GM18861 (cell line): Measurements from ENCODE around the gene TENT4A.

Experiments used
- ATAC-seq: cut with Tn5 transposase; IDR thresholded peaks from one replicate; pipeline ENCODE4 v1.9.1; 2021; ENCODE audit not compliant: unreplicated experiment

Gene TENT4A

DNA sequence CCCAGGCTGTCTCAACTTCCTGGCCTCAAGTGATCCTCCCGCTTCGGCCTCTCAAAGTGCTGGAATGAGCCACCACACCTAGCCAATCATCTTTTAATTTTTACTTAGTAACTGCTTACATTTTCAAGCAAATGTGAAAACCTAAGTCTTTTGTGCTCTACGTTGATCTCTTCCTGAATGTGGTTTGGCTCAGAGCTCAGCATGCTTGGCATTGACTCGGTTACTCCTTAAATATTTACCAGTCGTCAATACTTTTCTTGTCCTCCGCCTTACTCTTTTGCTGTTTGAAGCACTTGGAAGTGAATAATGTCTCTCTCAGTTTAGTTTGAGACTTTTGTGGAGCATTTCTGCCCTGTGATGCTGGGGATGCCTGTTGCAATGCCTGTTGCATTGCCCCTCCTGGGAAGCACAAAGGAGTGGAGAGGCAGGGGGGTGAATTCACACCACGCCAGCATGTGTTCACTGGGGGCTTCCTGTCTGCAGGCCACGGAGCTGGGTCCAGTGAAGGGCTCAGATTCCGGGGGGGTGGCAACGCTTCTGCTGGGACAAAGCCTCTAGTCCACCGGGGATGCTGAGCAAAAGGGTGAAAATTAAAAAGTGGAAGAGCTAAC lies 13.1 kb upstream of the TENT4A start:
- ATAC-seq = no peak

DNA sequence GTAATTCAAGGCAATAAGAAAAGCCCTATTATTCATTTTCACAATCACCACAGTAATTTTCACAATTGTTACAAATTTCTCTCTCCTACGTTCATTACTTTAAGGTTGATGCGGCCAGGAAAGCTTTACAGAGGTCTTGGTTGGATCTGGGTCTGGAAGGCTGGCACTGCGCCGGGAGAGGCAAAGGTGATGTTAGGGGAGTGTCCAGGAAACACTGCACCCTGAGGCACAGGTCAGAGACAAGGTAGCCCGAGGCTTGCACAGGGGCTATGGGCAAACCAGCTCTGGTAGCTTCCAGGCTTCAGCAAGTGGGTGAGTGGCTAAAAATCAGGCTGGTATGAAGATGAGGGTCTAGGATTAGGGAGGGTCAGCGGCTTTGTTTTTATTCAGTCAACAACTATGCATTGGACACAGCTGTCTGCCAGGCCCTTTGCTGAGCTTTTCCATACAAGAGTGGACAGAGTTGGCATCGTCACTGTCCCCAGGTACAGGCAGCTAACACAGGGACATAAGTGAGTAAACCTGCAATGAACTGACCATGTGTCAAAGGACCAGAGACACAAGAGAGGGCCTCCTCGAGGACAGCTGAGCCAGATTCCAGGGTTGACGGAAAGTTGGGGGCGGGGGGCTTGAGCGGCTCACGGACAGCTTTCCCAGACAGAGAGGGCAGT lies 12.4 kb upstream of the TENT4A start:
- ATAC-seq = no peak

DNA sequence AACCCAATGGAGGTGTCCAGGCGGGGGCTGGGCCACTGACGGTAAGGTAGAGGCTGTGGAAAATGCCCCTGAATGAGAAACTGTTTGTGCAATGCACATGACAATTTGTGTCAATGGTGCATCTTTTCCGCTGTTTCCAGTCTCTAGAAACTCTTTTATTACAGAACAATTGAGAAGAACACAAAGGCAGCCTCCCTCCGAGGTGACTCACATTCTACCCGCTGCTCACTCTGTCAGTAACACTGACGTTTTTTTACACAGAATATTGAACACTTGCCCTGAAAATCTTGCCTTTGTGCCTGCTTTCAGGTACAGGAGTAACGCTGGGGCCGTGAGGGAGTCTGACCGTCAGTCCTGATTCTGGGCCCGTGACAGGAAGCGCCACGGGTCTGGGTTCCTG lies 11.7 kb upstream of the TENT4A start:
- no peak for ATAC-seq

DNA sequence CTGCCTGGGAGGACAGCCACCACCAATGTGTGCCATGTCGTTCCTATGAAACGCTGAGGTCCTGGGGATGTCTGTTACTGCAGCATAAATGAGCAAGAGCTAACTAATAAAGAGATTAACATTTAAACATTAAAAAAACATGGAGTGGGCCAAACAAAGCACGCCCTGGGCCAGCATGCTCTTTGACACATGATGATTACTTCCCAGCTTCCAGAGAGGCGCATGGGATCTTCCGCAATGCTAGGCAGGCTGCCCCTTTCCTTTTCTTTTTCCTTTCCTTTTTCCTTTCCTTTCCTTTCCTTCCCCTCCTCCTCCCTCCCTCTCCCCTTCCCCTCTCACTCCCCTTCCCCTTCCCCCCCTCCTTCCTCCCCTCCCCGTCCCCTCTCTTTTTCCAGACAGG lies 10.6 kb upstream of the TENT4A start:
- ATAC-seq = no peak

DNA sequence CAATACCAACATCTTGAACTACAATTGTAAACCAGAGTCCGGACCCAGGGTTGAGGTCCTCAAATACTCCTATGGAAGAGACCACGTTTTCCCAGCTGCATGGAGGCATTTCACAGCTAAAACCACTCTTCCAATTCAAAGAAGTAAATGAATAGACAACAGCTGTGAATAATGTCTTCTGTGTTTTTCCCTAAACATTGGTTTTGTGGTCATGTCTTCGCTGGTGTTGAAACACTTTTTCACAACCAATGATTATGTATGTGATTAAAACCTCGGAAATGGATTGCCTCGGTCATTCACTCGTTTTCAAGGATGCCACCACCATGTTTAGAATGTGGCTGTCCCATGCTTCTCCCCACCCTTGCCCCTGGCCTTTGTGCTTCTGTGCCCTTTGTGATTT lies 9.4 kb upstream of the TENT4A start:
- ATAC-seq = no peak

DNA sequence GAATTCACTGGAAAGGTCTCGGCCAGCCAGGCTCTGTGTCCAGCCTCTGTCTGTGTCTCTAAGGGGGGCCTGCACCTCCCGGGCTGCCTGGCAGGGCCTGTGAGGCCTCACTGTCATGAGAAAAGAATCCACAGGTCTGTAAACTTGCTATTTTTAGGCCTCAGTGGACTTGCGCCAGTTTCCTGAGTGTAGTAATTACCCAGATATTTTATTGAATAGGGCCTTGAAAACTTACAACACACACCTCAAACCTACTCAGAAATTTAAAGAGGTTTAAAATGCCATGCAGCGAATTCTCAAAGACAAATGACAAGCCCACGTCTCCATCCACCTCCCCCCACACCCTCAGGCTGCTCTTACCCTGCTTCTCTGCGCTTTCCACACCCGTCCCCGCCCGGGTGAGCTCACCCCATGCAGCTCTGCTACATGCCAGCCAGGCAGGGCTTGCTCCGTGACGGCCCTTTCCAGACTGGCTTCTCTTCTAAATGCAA lies 8.8 kb upstream of the TENT4A start:
- no peak for ATAC-seq

DNA sequence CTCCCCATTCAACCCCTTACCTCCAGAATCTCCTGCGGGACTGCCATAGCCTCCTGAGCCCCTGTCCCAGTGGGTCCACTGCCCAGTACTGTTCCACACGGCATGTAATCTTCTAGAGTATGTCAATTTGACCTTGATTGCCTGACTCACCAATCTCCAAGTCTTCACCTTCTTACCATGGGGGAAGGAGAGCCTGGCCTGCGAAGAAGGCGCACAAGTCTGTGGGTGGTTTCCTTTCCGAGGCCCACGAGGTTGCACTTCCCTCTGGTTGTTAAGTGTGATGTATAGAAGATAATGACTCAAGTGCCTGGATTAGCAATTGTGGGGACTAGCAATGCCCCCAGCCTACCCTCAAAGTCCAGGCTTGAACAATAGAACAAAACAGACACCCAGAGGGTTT lies 8.1 kb upstream of the TENT4A start:
- ATAC-seq = peak; percentile 59

DNA sequence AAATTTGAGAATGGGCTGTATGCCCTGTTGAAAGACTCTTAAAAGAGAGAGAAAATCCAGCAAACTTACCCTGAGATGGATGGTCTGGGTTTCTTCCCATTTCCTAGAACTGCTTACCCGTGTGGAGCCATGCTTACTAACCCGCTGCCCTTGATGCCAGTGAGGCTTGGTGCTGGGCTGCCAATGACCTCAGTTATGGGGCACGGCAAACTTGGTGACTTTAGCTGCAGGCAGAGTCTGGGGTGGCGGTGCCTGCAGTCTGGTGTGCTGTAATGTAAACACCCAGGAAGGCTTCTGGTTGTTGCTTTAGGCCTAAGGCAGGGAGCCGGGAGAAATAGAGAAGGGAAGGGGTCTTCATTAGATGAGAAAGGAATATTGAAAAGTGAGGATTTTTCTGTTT lies 7.3 kb upstream of the TENT4A start:
- no peak for ATAC-seq

DNA sequence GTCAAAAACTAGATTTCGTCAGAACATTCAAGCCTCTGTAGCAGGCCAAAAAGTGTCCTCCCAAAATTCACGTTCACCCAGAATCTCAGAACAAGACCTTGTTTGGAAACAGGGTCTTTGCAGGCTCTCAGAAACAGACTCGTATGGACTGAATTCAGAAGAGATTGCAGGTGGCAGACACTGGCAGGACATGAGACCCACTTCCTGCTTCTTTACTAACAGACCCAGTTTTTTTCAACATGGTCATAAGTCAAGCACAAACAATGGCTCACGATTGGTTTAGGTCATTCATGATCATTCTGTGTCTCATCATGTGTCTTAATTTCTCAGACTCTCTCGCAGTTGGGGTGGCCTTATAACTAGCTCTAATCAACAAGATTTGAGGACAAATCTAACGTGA lies 5.4 kb upstream of the TENT4A start:
- ATAC-seq = no peak

DNA sequence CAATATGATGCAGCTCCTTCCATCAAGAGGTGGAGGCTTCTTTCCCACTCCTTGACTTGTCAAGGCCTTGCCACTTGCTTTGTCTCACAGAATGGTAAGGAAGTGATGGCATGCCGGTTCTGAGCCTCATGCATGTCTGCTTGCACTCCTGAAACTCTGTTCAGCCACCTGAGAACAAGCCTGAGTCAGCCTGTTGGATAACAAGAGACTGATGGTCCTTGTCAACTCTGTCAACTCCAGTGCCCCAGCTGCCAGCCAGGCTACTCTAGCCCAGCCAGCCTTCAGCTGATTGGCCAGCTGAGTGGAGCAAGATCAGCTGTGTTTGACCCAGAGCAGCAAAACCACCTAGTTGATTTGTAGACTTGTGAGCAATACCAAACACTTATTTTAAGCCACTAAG lies 4.4 kb upstream of the TENT4A start:
- ATAC-seq = no peak

DNA sequence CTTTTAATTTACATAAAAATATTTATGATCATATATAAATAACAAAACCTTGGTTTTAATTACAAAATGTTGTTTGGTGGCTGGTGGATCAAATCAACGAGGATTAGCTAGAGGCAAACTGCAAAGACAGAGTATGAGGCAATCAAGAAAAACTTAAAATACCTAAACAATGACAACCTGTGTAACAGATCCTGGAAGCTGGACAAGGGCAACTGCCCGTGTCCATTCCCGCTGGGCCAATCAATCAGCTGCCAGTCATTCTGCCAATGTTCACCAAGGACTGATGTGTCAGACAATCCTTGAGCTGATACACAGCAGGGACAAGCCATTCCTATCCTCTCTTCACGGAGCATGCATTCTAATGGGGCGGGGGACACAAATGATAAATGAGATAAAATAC lies 3.2 kb upstream of the TENT4A start:
- ATAC-seq = no peak

DNA sequence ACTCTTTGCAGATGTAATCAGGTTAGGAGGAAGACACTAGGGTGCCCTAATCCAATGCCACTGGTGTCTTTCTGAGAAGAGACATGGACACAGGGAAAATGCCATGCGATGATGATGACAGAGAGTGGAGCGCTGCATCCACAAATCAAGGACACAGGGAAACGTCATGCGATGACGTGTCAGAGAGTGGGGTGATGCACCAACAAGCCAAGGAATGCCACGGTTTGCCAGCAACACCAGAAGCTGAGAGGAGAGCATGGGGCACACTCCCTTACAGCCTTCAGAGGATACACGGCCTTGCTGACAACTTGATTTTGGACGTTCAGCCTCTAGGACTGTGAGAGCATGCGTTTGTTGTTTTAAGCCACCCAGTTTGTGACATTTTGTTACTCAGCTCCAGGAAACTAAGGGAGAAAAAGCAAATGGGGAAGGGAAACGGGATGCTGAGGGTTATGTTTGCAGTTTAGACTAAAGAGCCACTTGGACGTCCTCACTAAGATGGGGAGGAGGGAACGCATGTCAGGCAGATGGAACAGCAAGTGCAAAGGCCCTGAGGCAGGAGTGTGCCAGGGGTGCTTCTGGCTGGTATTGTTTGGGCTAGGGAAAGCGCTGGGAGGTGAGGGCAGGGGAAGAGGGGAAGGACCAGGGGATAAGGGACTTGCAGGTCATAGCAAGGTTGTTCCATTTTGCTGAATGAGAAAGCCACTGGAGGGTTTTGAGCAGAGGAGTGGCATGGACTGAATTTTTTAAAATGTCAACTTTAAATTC lies 2.5 kb upstream of the TENT4A start:
- ATAC-seq = no peak

DNA sequence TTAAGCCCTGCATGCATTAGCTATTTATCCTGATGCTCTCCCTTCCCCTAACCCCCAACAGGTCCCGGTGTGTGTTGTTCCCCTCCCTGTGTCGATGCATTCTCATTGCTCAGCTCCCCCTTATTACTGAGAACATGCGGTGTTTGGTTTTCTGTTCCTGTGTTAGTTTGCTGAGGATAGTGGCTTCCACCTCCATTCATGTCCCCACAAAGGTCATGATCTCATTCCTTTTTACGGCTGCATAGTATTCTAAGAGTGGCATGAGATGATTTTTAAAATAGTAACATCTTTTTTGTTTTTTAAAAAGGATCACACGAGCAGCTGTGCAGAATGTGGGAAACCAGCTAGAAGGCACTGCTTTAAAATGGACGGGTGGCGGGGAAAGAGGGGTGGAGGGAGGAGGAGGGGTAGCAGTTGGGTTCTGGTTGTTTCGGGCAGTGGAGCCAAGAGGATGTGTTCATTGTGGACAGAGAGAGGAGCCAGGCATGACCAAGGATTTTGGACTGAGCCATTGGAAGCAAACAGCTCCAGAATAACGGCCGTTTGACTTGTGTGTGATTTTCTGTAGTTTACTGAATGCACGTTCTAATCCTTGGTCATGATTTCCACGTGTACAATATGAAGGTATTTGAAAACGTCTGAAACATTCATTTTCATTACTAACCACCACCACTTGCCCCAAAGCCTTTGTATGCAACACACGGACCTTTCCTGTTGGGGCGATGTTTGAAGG lies 1.7 kb upstream of the TENT4A start:
- ATAC-seq = no peak

DNA sequence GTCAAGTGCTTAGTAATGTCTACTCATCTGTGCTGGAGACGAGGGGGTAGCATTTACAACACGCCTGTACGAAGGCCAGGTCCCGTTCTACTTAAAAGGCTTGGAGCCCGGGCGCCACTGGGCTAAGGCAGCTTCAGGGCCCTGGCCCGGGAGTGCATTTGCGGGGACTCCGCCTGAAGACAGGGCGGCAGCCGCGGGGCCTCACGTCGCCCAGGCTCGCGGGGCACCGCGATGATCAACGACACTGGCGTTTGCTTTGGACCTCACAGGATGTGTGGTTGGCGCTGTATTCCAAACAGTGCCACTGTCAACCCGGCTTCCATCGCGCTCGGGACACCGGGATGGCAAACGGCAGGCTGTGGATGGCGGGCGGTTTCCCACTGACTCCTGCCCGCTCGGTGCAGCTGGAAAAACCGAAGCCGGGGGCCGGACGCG lies 1.1 kb upstream of the TENT4A start:
- no peak for ATAC-seq

DNA sequence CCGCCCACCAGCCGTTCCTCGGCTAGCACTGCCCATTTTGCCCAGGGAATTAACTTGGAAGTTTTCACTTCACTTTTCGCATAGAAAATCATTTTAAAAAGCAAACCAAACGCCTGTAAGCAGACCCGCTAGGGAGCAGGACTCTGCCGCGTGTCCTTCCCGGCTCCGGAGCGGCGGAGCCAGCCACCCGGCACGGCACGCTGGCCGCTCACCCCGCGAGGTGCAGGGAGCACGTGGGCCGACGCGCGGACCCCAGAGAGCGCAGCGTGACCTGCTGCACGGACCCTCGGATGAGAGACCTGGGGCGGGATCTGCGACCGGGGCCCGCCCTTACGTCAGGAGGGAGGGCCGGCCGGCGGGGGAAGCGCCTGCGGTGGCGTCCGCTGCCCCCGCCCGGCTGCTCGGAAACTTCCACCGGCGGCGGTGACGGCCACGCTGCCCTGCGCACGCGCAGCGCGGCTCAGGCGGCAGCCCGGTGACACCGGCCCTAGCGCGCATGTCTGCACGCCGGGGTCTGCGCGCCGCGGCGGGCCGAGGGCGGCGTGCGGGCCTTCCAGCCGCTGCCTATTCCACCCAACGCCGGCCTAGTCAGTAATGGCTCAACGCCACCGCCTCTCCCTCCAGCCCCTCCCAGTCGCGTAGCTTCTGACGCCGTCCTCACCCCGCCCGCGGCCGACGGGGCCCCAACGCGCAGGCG lies 507 bp upstream of the TENT4A start:
- ATAC-seq = peak; percentile 46

DNA sequence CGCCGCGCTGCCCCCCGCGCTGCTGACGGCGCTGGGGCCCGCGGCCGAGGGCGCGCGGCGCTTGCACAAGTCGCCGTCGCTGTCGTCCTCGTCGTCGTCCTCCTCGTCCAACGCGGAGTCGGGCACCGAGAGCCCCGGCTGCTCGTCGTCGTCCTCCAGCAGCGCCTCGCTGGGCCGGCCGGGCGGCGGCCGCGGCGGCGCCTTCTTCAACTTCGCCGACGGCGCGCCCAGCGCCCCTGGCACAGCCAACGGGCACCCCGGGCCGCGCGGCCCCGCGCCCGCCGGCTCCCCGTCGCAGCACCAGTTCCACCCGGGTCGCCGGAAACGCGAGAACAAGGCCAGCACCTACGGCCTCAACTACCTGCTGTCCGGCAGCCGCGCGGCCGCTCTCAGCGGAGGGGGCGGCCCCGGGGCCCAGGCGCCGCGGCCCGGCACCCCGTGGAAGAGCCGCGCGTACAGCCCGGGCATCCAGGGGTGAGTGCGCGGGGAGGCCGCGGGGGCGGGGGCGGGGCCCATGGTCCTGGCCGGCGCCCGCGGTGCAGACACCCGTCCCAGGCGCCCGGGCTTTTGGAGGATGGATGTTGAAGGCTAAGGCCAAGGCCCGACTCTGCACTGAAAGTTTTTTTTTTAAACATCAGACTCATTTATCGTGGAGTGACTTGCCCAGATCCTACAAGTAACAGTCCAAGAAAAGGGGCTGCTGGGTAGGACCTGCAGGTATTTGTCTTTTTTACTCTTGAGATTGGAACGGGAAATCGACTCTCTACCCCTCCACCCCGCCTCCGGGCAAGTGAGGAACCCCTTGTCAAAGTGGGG lies 1.2 kb downstream of the TENT4A start:
- no peak for ATAC-seq

DNA sequence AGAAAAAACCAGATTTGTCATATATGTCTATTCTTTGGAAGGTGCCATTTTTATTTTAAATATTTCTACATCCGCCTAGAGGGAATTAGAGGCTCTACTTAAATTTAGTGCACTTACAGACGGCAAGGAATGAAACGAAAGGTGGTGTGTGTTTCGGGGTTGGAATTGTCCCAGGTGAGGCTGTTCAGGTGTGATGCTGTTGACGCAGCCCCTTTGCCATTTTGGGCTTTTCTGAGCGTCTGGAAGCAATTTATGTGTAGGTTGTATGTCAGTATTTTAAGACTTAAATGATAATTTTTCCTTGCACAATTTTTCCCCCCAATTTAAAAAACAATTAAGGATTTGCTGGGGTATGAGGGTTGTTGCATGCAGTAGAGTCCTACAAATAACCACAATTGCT lies 2.0 kb downstream of the TENT4A start:
- ATAC-seq = no peak

DNA sequence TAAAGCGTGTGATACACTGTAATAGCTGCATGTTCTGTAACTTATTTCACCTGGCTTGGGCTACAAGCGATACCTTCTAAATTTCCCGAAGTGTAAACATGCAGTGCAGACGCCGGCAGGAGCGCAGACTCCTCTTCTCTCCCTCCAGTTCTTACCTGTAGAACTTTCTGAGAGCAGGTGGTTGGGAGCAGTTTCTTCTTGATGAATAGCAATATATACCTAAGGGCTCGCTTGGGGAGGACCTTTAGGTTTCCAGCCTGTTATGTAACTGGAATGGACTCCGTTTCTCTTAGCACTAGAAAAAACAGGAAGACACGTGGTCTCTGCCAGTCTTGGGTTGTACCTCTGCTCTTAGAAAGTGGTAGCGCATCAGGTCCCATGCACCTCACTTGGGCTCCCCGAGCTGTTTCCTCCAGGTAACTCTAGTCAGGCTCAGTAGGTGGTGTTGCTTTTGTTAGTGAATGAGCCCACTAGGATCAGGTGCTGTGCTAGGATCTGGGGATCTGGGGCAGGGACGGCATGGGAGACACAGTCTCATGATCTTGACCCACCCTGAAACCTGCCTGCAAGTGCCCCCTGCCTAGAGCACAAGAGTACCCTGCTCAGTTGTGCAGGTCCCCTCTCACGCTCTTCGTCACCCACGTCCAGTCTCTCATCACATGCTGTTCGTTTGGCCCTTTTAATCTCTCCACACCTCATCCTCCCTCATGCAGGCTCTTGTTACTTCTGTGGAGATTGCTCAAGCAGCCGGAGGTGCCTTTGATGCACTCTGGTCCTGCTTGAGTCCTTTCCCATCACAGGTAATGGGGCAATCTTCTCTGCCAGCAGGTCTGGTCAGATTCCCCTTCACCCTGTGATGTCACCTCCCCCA lies 2.8 kb downstream of the TENT4A start:
- ATAC-seq = no peak

DNA sequence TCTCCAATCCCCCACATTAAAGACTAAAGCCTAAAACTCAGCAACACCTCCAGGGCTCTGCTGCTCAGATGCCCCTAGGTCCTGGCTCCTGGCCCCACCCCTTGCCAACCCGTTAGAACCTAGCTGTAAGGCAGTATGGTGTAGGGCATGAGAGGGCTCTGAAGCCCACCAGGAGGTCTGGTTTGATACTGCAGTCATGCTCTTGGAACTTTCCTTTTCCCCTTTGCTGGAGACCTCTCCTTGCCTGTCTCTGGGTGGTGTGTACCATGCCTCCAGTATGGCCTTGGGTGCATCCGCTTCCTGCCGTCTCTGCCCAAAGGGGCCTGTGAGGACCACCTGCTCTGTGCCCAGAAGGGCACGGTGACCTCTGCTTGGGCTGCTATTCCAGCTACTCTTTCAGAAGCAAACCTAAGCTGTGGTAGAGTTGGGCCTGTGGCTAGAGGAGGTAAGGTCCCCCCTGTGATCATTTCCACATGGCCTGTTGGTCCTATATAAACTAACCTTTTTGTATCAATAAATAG lies 3.5 kb downstream of the TENT4A start:
- ATAC-seq = no peak
